Heart right ventricle (tissue), 16 donors: ENCODE measurements around the gene CLCN2. TPM values are rescaled to one million over a fixed set of nuclear protein-coding genes. Genes with fewer than 3 reads are reported as not detected.

Experiments used
- ATAC-seq, 8 donors: fragments of 200-7000 bp; cut with Tn5 transposase; one replicate each; pipeline ENCODE4 v1.9.1; 2020; ENCODE audit warnings: mild to moderate bottlenecking in 8 of 8, moderate library complexity in 8 of 8, moderate number of reproducible peaks in 1 of 8
- DNase-seq, 2 donors: peaks; one replicate each; pipeline ENCODE4 v3.0.0-alpha.2; 2020
- H3K27ac ChIP-seq, 10 donors: fragments of 200-600 bp; sonication (generic) in 2 of 10; one replicate each; pipeline versions ENCODE4 v1.5.0 to v1.8.0; 2020 to 2022; ENCODE audit warnings: mild to moderate bottlenecking in 3 of 10
- H3K27me3 ChIP-seq, 7 donors: fragments of 200-600 bp; one replicate each; pipeline ENCODE4 v1.8.0; 2021 to 2022; ENCODE audit warnings: mild to moderate bottlenecking in 2 of 7
- H3K36me3 ChIP-seq, 9 donors: fragments of 200-600 bp; sonication (generic) in 1 of 9; one replicate each; pipeline versions ENCODE4 v1.5.0 to v1.8.0; 2020 to 2022; ENCODE audit warnings: mild to moderate bottlenecking in 2 of 9
- H3K4me1 ChIP-seq, 9 donors: fragments of 200-600 bp; sonication (generic) in 1 of 9; one replicate each; pipeline versions ENCODE4 v1.5.0 to v1.8.0; 2020 to 2022; ENCODE audit warnings: mild to moderate bottlenecking in 4 of 9
- H3K4me3 ChIP-seq, 10 donors: fragments of 200-600 bp; sonication (generic) in 2 of 10; one replicate each; pipeline versions ENCODE4 v1.5.0 to v1.8.0; 2020 to 2022; ENCODE audit warnings: mild to moderate bottlenecking in 7 of 10, moderate library complexity in 2 of 10
- H3K9me3 ChIP-seq, 11 donors: fragments of 200-600 bp in 10 of 11; sonication (generic) in 2 of 11; one replicate each; pipeline versions ENCODE4 v1.5.0 to v1.8.0; 2013 to 2022; ENCODE audit warnings: mild to moderate bottlenecking in 2 of 11, control low read depth in 1 of 11, moderate library complexity in 1 of 11
- CTCF ChIP-seq, 9 donors: fragments of 200-600 bp; sonication (generic) in 2 of 9; IDR thresholded peaks; one replicate each; pipeline versions ENCODE4 v1.5.0 to v1.8.0; 2021 to 2022; ENCODE audit warnings: antibody characterized with exemption in 9 of 9, mild to moderate bottlenecking in 5 of 9, moderate library complexity in 1 of 9
- WGBS, 2 donors: extraction: QIAGEN DNeasy Blood & Tissue Kit; methylation state at CpG; one replicate each; pipeline ENCODE4 v1.1.7; 2013; ENCODE audit warnings: inconsistent platforms in 1 of 2; 5-methylcytosine and 5-hydroxymethylcytosine counted together
- intact Hi-C, 10 donors: fragments of 100-400 bp; cut with DNase I; formaldehyde crosslinking; loops; one replicate each; pipeline versions ENCODE4 v1.11.1 to v1.14.2; 2022
- polyA plus RNA-seq, 2 donors: library from polyadenylated mRNA; stranded (reverse); fragments of 200-250 nt; gene quantifications; one replicate each; pipeline ENCODE4 v1.2.3, GENCODE V29; 2013
- total RNA-seq, 10 donors: library from RNA; stranded (reverse); fragmentation: NEBNext Ultra II Directional in 3 of 10; extraction: Animal tissue kit (Norgen Biotek cat#: 25700) in 3 of 10; gene quantifications; one replicate each; pipeline versions ENCODE4 v1.2.1 to v1.2.4, GENCODE V29; 2021 to 2023
- donor health status: Arrhythmogenic right ventricular cardiomyopathy.
- donor health status: ischemic (EF 13 %, LVEDD 7.1; RV severe dilation, severe dysfunction).
- donor health status: healthy with polysubstance abuse.
- donor health status: DM: no; HTN: yes; CAD: no.
- donor health status: DM: no; HTN: no; CAD: no.
- donor health status: ischemic (EF 25% LVEDD 6.9; RV normal size, moderate dysfunction).
- donor health status: ischemic (EF 25% LVEDD 5.7; RV mildly dilated, moderate dysfunction).
- donor health status: healthy.
- donor health status: DM: yes; HTN: yes; CAD: no.
- donor health status: Ischemic cardiomyopathy.
- donor health status: ischemic (EF 35%, LVEDD 5.7; RV mildly dilated, moderate dysfunction).
- donor health status: nonischemic (EF 11% LVEDD 7.7; RV severe dilation, severe dysfunction).
- donor health status: DM: yes; HTN: yes; CAD: no.
- donor health status: PGD.
- donor health status: ischemic (EF 29% LVEDD 5.4; RV normal size, mild dysfunction).
- donor health status: nonischemic (EF 23%, LVEDD 6.1; RV moderate dilation, normal function).

Gene CLCN2
- total and polyA plus RNA-seq, 12 donors, result 1.3 to 8.4 (median 2.4) TPM

GRCh38 chr3:184375747-184376461, 14.5 kb upstream of the CLCN2 start:
- Histone ChIP-seq H3K4me1 (peaks cover 3 to 48% (median 23%) of the 10 kb centered on the region in 9 donors), H3K27me3 (peaks cover 5 to 52% (median 38%) of the 10 kb centered on the region in 7 donors), H3K4me3 (no peak overlapping the region), H3K9me3 (no peaks in the 10 kb centered on the region), H3K36me3 (no peaks in the 10 kb centered on the region), H3K27ac (no peak overlapping the region)
- no peak for DNase-seq
- 86 to 88% methylated on average over 12 of the region's 12 CpGs for WGBS, 2 donors
- intact Hi-C loops, result loop anchor here in 8 of 10 donors (5.0 to 10.0 kb wide), 5 partner anchors 139 to 409 kb away; no protein-coding TSS in a partner anchor
- no peak for TF ChIP-seq CTCF (IDR thresholded peaks at IDR 0.05)
- no peak for ATAC-seq

DNA sequence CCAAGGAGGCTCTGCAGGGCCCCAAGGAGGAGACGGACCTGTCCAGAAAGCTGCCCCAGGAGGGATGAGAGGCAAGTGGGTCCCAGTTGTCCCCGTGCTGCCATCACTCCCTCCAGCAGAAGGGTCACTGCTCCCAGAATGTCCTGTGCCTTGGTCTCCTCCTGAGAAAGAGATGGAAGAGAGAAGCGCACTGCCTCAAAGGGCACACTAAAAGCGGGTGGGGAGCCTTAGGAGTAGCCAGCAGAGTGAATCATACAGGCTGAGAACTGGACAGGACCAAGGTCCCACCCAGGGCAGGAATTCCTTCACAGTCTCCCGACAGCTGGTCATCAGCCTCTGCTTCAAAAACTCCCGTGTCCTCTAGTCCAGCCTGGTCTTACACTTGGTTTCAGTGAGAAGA, 12.0 kb upstream of the CLCN2 start:
- no peaks in the 10 kb centered on the region for H3K9me3 ChIP-seq
- peaks cover 0 to 39% (median 25%) of the 10 kb centered on the region in 7 donors for H3K27me3 ChIP-seq
- peaks cover 0 to 22% (median under 1%) of the 10 kb centered on the region in 9 donors for H3K36me3 ChIP-seq
- no peak for TF ChIP-seq CTCF (IDR thresholded peaks at IDR 0.05)
- peak in 4 of 8 donors; percentile 36 to 68 (median 44) for ATAC-seq
- peaks cover 9 to 42% (median 27%) of the 10 kb centered on the region in 9 donors for H3K4me1 ChIP-seq
- H3K4me3 ChIP-seq, result no peak overlapping the region
- H3K27ac ChIP-seq, result no peak overlapping the region
- WGBS, 2 donors, result 70 to 73% methylated on average over 6 of the region's 6 CpGs
- intact Hi-C loops, result loop anchor here in 9 of 10 donors (2.0 to 10.0 kb wide), 8 partner anchors 94 to 411 kb away; no protein-coding TSS in a partner anchor
- no peak for DNase-seq

- TF ChIP-seq CTCF (IDR thresholded peaks at IDR 0.05), result no peak
- Histone ChIP-seq H3K27me3 (peaks cover 0 to 34% (median 20%) of the 10 kb centered on the region in 7 donors), H3K36me3 (peaks cover 0 to 28% (median 5%) of the 10 kb centered on the region in 9 donors), H3K4me1 (peaks cover 8 to 39% (median 25%) of the 10 kb centered on the region in 9 donors), H3K4me3 (no peak overlapping the region), H3K27ac (no peak overlapping the region), H3K9me3 (no peaks in the 10 kb centered on the region)
- intact Hi-C loops, result loop anchor here in 9 of 10 donors (2.0 to 10.0 kb wide), 8 partner anchors 94 to 412 kb away; no protein-coding TSS in a partner anchor
- 66 to 71% methylated on average over 5 of the region's 5 CpGs for WGBS, 2 donors
- no peak for DNase-seq
- ATAC-seq, result no peak
These were observed 11.5 kb upstream of the CLCN2 start for GRCh38 chr3:184372911-184373310.

GRCh38 chr3:184372296-184372821, 11.0 kb upstream of the CLCN2 start:
- 69 to 71% methylated on average over 8 of the region's 8 CpGs for WGBS, 2 donors
- Histone ChIP-seq H3K4me1 (peaks cover 6 to 33% (median 24%) of the 10 kb centered on the region in 9 donors), H3K36me3 (peaks cover 0 to 33% (median 8%) of the 10 kb centered on the region in 9 donors), H3K27ac (no peak overlapping the region), H3K9me3 (no peaks in the 10 kb centered on the region), H3K27me3 (peaks cover 0 to 29% (median 16%) of the 10 kb centered on the region in 7 donors), H3K4me3 (no peak overlapping the region)
- ATAC-seq (no peak), DNase-seq (no peak)
- no peak for TF ChIP-seq CTCF (IDR thresholded peaks at IDR 0.05)
- intact Hi-C loops, result loop anchor here in 9 of 10 donors (2.0 to 10.0 kb wide), 8 partner anchors 95 to 412 kb away; no protein-coding TSS in a partner anchor
